GM23248 (cell line): ENCODE data around the gene S100B. TPM values are rescaled to one million over a fixed set of nuclear protein-coding genes. Genes with fewer than 3 reads are reported as not detected.

Experiments used
- DNase-seq: peaks from one replicate; pipeline ENCODE4 v3.0.0-alpha.2; 2015
- H2AFZ ChIP-seq: fragments of 200-600 bp; sonication (generic); 2 replicates; pipeline ENCODE4 v1.6.1; 2016; ENCODE audit warnings: antibody characterized with exemption
- H3F3A ChIP-seq: fragments of 200-600 bp; sonication (generic); 2 replicates; pipeline ENCODE4 v1.6.1; 2016; ENCODE audit warnings: mild to moderate bottlenecking, antibody characterized with exemption, mixed run types; ENCODE audit not compliant: insufficient read depth
- H3K27ac ChIP-seq: fragments of 200-600 bp; sonication (generic); 2 replicates; pipeline ENCODE4 v1.5.1; 2016; ENCODE audit warnings: mild to moderate bottlenecking
- H3K27me3 ChIP-seq: fragments of 200-600 bp; sonication (generic); replicated peaks from 2 replicates; pipeline ENCODE4 v1.6.1; 2016; ENCODE audit warnings: mild to moderate bottlenecking; ENCODE audit not compliant: insufficient read depth
- H3K36me3 ChIP-seq: fragments of 200-600 bp; sonication (generic); 2 replicates; pipeline ENCODE4 v1.6.1; 2016; ENCODE audit warnings: low read depth, mild to moderate bottlenecking
- H3K4me1 ChIP-seq: fragments of 200-600 bp; sonication (generic); 2 replicates; pipeline ENCODE4 v1.6.1; 2016; ENCODE audit warnings: mild to moderate bottlenecking; ENCODE audit not compliant: insufficient read depth
- H3K4me2 ChIP-seq: fragments of 200-600 bp; sonication (generic); one replicate; pipeline ENCODE4 v1.6.1; 2016; ENCODE audit warnings: mild to moderate bottlenecking; ENCODE audit not compliant: unreplicated experiment
- H3K4me3 ChIP-seq: fragments of 200-600 bp; sonication (generic); 2 replicates; pipeline ENCODE4 v1.5.1; 2016; ENCODE audit warnings: mild to moderate bottlenecking
- H3K79me2 ChIP-seq: fragments of 200-600 bp; sonication (generic); 2 replicates; pipeline ENCODE4 v1.6.1; 2016; ENCODE audit warnings: mild to moderate bottlenecking; ENCODE audit not compliant: insufficient read depth
- H3K9ac ChIP-seq: fragments of 200-600 bp; sonication (generic); 2 replicates; pipeline ENCODE4 v1.6.1; 2016; ENCODE audit warnings: mild to moderate bottlenecking
- H3K9me2 ChIP-seq: fragments of 200-600 bp; sonication (generic); 2 replicates; pipeline ENCODE4 v1.6.1; 2016; ENCODE audit warnings: mixed run types, mild to moderate bottlenecking, moderate library complexity; ENCODE audit not compliant: insufficient read depth
- H3K9me3 ChIP-seq: fragments of 200-600 bp; sonication (generic); one replicate; pipeline ENCODE4 v1.6.1; 2017; ENCODE audit warnings: low read depth
- H4K20me1 ChIP-seq: fragments of 200-600 bp; sonication (generic); 2 replicates; pipeline ENCODE4 v1.6.0; 2016; ENCODE audit not compliant: insufficient read depth
- EZH2 ChIP-seq: fragments of 200-600 bp; sonication (generic); IDR thresholded peaks from 2 replicates; pipeline ENCODE4 v1.6.1; 2018; ENCODE audit warnings: antibody characterized with exemption, mild to moderate bottlenecking; ENCODE audit not compliant: insufficient read depth, poor library complexity, severe bottlenecking
- EZH2phosphoT487 ChIP-seq: fragments of 200-600 bp; sonication (generic); IDR thresholded peaks from 2 replicates; pipeline ENCODE4 v1.6.1; 2018; ENCODE audit warnings: antibody characterized with exemption, moderate library complexity, mild to moderate bottlenecking, low read depth; ENCODE audit not compliant: insufficient read depth
- WGBS, 2 experiments: methylation state at CpG; one replicate each; pipeline ENCODE4 v1.1.6; 2015 to 2017; ENCODE audit warnings: low lambda C conversion rate in 2 of 2, low coverage in 1 of 2; ENCODE audit errors: missing lambda C conversion rate in 2 of 2; 5-methylcytosine and 5-hydroxymethylcytosine counted together
- in situ Hi-C: fragments of 300-500 bp; cut with MboI; formaldehyde crosslinking; loops from 2 replicates; pipeline ENCODE4 v1.15.0; 2020
- polyA plus RNA-seq: library from polyadenylated mRNA; unstranded; fragments of >200 nt; fragmentation: Nextera tagmentation; extraction: Ambion mirVana; gene quantifications from 2 replicates; pipeline ENCODE4 v1.2.1, GENCODE V29; 2016
- total RNA-seq: library from RNA; depleted of rRNA; stranded (reverse); fragments of >200 nt; shearing (Covaris generic); gene quantifications from 2 replicates; pipeline ENCODE4 v1.2.3, GENCODE V29; 2014

S100B gene
- total and polyA plus RNA-seq, 2 experiments from 2014 or later, result not detected

DNA sequence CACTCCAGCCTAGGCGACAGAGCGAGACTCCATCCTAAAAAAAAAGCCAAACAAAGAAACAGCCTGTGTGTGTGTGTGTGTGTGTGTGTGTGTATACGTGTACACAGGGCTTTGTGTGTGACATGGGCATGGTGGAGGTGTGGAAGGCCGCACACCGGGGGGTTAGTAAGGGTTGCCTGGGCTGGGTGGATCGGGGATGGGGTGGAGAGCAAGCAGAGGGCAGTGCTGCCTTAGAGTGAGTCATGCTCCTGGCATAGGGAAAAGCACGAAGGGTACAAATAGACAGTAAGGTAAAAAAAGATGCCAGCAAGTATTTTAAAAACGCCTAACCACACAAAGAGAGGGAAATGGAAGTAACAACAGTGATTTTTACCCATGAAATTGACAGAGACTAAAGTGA, 36.8 kb upstream of the S100B start:
- no peak overlapping the region for H3K4me2 ChIP-seq
- peak; percentile 52 for DNase-seq
- H3K9ac ChIP-seq, result no peak overlapping the region
- H4K20me1 ChIP-seq, result peaks cover 4% of the 10 kb centered on the region
- H3K79me2 ChIP-seq, result peaks cover 99% of the 10 kb centered on the region
- H3K4me1 ChIP-seq, result peaks cover 30% of the 10 kb centered on the region
- H3K27ac ChIP-seq, result no peak overlapping the region
- no peak for TF ChIP-seq EZH2phosphoT487
- no peaks in the 10 kb centered on the region for H3K9me3 ChIP-seq
- H2AFZ ChIP-seq, result no peak overlapping the region
- H3F3A ChIP-seq, result peaks cover 10% of the 10 kb centered on the region; the same call in 1 of the 2 replicates
- peaks cover 23% of the 10 kb centered on the region for H3K36me3 ChIP-seq
- H3K27me3 ChIP-seq, result no peaks in the 10 kb centered on the region
- H3K4me3 ChIP-seq, result no peak overlapping the region
- in situ Hi-C loops, result no loop called here
- WGBS, 2 experiments, result 63 to 64% methylated on average over 8 of the region's 8 CpGs
- no peaks in the 10 kb centered on the region for H3K9me2 ChIP-seq

DNA sequence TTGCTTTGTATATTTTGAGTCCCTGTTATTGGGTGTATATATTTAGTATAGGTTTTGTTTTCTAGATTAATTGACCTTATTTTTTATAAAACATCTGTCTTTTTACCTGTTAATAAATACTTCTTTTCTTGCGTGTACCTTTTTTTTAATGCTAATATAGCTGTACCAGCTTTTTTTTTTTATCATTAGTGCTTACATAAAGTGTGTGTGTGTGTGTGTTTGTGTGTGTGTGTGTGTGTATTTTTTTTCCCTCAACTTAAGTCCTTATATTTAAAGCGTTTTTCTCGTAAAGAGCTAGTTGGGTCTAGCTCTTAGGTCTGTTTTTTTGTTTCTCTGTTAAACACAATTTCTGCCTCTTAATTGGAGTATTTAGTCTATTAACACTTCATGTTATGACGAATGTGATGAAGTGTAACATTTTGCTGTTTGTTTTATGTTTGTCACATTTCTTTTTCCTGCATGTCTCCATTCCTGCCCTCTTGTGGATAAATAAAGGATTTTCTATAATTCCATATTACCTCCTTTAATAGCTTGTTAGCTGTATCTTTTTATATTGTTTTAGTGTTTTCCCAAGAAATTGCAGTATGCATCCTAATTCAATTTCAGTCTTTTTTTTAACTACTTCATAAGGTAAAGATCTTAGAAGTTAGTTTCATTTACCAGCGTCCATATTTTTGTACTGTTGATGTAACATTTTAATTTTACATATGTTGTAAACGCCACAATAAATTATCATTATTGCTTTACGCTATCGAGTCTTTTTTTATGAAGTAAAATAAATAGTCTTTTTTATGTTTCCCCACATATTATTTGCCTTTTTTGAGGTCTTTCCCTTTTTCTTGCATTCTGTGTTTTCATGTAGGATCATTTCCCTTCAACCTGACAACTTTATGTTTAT, 34.9 kb upstream of the S100B start:
- Histone ChIP-seq H3K9me2 (no peaks in the 10 kb centered on the region), H3K4me1 (peaks cover 37% of the 10 kb centered on the region), H3K27me3 (no peaks in the 10 kb centered on the region), H3K4me3 (peak overlapping the region; percentile 55), H3K9ac (peak overlapping the region; percentile 11; the same call in 1 of the 2 replicates), H3K36me3 (peaks cover 12% of the 10 kb centered on the region), H3K27ac (no peak overlapping the region), H2AFZ (no peak overlapping the region), H3F3A (peaks cover 18% of the 10 kb centered on the region; the same call in 1 of the 2 replicates), H4K20me1 (peaks cover 4% of the 10 kb centered on the region; the same call in 1 of the 2 replicates), H3K79me2 (peaks cover 92% of the 10 kb centered on the region), H3K4me2 (peak overlapping the region; percentile 44), H3K9me3 (no peaks in the 10 kb centered on the region)
- 72 to 76% methylated on average over 8 of the region's 8 CpGs for WGBS, 2 experiments
- peak; percentile 64 for DNase-seq
- TF ChIP-seq EZH2 (no peak), EZH2phosphoT487 (no peak)
- in situ Hi-C loops, result no loop called here

- Histone ChIP-seq H3K9ac (peak overlapping the region; percentile 11; the same call in 1 of the 2 replicates), H3K4me1 (peaks cover 42% of the 10 kb centered on the region), H3K4me2 (peak overlapping the region; percentile 44), H3K4me3 (peak overlapping the region; percentile 55), H3K9me2 (no peaks in the 10 kb centered on the region), H3K27me3 (no peaks in the 10 kb centered on the region), H3K36me3 (no peaks in the 10 kb centered on the region), H3K79me2 (peaks cover 76% of the 10 kb centered on the region), H3F3A (peaks cover 21% of the 10 kb centered on the region; the same call in 1 of the 2 replicates), H4K20me1 (peaks cover 4% of the 10 kb centered on the region; the same call in 1 of the 2 replicates), H3K27ac (peak overlapping the region; percentile 12; the same call in 1 of the 2 replicates), H2AFZ (no peak overlapping the region), H3K9me3 (no peaks in the 10 kb centered on the region)
- 61 to 65% methylated on average over 3 of the region's 3 CpGs for WGBS, 2 experiments
- DNase-seq, result peak; percentile 17
- in situ Hi-C loops, result no loop called here
- TF ChIP-seq EZH2 (no peak), EZH2phosphoT487 (no peak)
Observed at GRCh38 chr21:46637952-46638746, 33.3 kb upstream of the S100B start.

- no peak overlapping the region for H3K27ac ChIP-seq
- peaks cover 42% of the 10 kb centered on the region for H3K4me1 ChIP-seq
- in situ Hi-C loops, result no loop called here
- peaks cover 62% of the 10 kb centered on the region for H3K79me2 ChIP-seq
- no peaks in the 10 kb centered on the region for H3K9me3 ChIP-seq
- no peak overlapping the region for H2AFZ ChIP-seq
- no peaks in the 10 kb centered on the region for H3K27me3 ChIP-seq
- no peak for DNase-seq
- H3K4me2 ChIP-seq, result peak overlapping the region; percentile 95
- peaks cover 4% of the 10 kb centered on the region; the same call in 1 of the 2 replicates for H4K20me1 ChIP-seq
- H3K9me2 ChIP-seq, result no peaks in the 10 kb centered on the region
- H3K9ac ChIP-seq, result peak overlapping the region; percentile 96
- H3K4me3 ChIP-seq, result peak overlapping the region; percentile 99
- H3F3A ChIP-seq, result peaks cover 21% of the 10 kb centered on the region; the same call in 1 of the 2 replicates
- no peaks in the 10 kb centered on the region for H3K36me3 ChIP-seq
- 79 to 82% methylated on average over 7 of the region's 7 CpGs for WGBS, 2 experiments
- TF ChIP-seq EZH2 (no peak), EZH2phosphoT487 (no peak)
Observed at GRCh38 chr21:46636550-46637285, 31.8 kb upstream of the S100B start.
